H1 (cell line): Measurements from ENCODE around the gene ZDHHC22. TPM values are rescaled to one million over a fixed set of nuclear protein-coding genes. Genes with fewer than 3 reads are reported as not detected.

Experiments
- CTCF ChIA-PET: fragments of 300-600 bp; sonication (Branson Sonifier 250); formaldehyde crosslinking; loops from one replicate; lab custom pipeline; 2021; ENCODE audit not compliant: partially characterized antibody; lab: Charles Lee
- POLR2A ChIA-PET: fragments of 300-600 bp; sonication (Branson Sonifier 250); formaldehyde crosslinking; loops from one replicate; lab custom pipeline; 2021; ENCODE audit warnings: inconsistent platforms; ENCODE audit not compliant: partially characterized antibody; lab: Charles Lee
- DNase-seq, 2 experiments: peaks; one replicate each; pipeline versions ENCODE4 v3.0.0 to v3.0.0-alpha.2; 2010 to 2022; ENCODE audit warnings: low spot score in 2 of 2, low read depth in 1 of 2, mixed read lengths in 1 of 2
- FAIRE-seq: peaks from 2 replicates; lab custom pipeline; 2011; peaks lifted over from hg19 to GRCh38; lab: Jason Lieb, UNC
- H2AFZ ChIP-seq: 2 replicates; pipeline ENCODE4 v1.8.1; 2012; ENCODE audit warnings: low read length, inconsistent platforms
- H2AK5ac ChIP-seq: 2 replicates; pipeline ENCODE4 v1.6.1; 2013; ENCODE audit warnings: low read depth, low read length
- H2BK120ac ChIP-seq: replicated peaks from 2 replicates; pipeline ENCODE3; 2013; ENCODE audit warnings: low read depth, low read length, inconsistent platforms
- H2BK12ac ChIP-seq: 2 replicates; pipeline ENCODE4 v1.6.1; 2013; ENCODE audit warnings: low read depth, low read length
- H2BK15ac ChIP-seq: 2 replicates; pipeline ENCODE4 v1.6.1; 2013; ENCODE audit warnings: low read length
- H2BK20ac ChIP-seq: 2 replicates; pipeline ENCODE4 v1.6.1; 2013; ENCODE audit warnings: low read length
- H2BK5ac ChIP-seq: 2 replicates; pipeline ENCODE4 v1.6.1; 2013; ENCODE audit warnings: low read depth, low read length
- H3K14ac ChIP-seq: 2 replicates; pipeline ENCODE4 v1.6.1; 2013; ENCODE audit warnings: inconsistent platforms; ENCODE audit not compliant: insufficient read length
- H3K18ac ChIP-seq: 2 replicates; pipeline ENCODE4 v1.6.1; 2013; ENCODE audit warnings: low read length; ENCODE audit errors: extremely low read depth
- H3K23ac ChIP-seq: 2 replicates; pipeline ENCODE4 v1.6.1; 2013; ENCODE audit warnings: inconsistent platforms; ENCODE audit not compliant: insufficient read length
- H3K23me2 ChIP-seq: 2 replicates; pipeline ENCODE4 v1.6.1; 2013; ENCODE audit warnings: low read depth, low read length
- H3K27ac ChIP-seq: 2 replicates; pipeline ENCODE4 v1.6.1; 2011; ENCODE audit warnings: low read depth, low read length, inconsistent platforms
- H3K27me3 ChIP-seq, 4 experiments: replicated peaks in 1 of 4; 1 replicate in 1 of 4; 2 replicates in 3 of 4; pipeline versions ENCODE4 v1.6.1 to v1.8.1; 2011 to 2013; ENCODE audit warnings: low read length in 3 of 4, mild to moderate bottlenecking in 3 of 4, inconsistent platforms in 2 of 4, mixed read lengths in 2 of 4, moderate library complexity in 1 of 4; ENCODE audit not compliant: control insufficient read depth in 3 of 4, insufficient read depth in 3 of 4; ENCODE audit errors: extremely low read depth in 1 of 4
- H3K36me3 ChIP-seq, 4 experiments: 2 replicates each; pipeline versions ENCODE4 v1.6.1 to v1.8.1; 2011 to 2013; ENCODE audit warnings: mild to moderate bottlenecking in 4 of 4, low read length in 3 of 4, moderate library complexity in 2 of 4, control low read depth in 1 of 4, inconsistent platforms in 1 of 4; ENCODE audit not compliant: insufficient read depth in 4 of 4, control insufficient read depth in 2 of 4
- H3K4ac ChIP-seq: replicated peaks from 2 replicates; pipeline ENCODE3; 2013; ENCODE audit warnings: low read length, low read depth, mixed read lengths, inconsistent platforms; ENCODE audit not compliant: insufficient read length
- H3K4me1 ChIP-seq, 4 experiments: replicated peaks in 1 of 4; 1 replicate in 1 of 4; 2 replicates in 3 of 4; pipeline versions ENCODE4 v1.6.1 to v1.8.1; 2011 to 2013; ENCODE audit warnings: low read length in 3 of 4, inconsistent platforms in 2 of 4, mixed read lengths in 1 of 4; ENCODE audit not compliant: insufficient read depth in 4 of 4, control insufficient read depth in 3 of 4
- H3K4me2 ChIP-seq, 2 experiments: 2 replicates each; pipeline versions ENCODE4 v1.6.1 to v1.8.1; 2011 to 2013; ENCODE audit warnings: low read depth in 2 of 2, low read length in 2 of 2, control low read depth in 1 of 2, inconsistent platforms in 1 of 2, mild to moderate bottlenecking in 1 of 2; ENCODE audit not compliant: insufficient read depth in 1 of 2
- H3K4me3 ChIP-seq, 4 experiments: fragments of 200-600, 300-600 bp in 1 of 4; sonication (generic), shearing (Covaris generic), sonication (Bioruptor Twin) in 1 of 4; 2 replicates each; pipeline versions ENCODE4 v1.5.1 to v1.8.1; 2011 to 2016; ENCODE audit warnings: low read length in 4 of 4, low read depth in 3 of 4, control low read depth in 2 of 4, inconsistent platforms in 2 of 4, mild to moderate bottlenecking in 2 of 4, mixed read lengths in 1 of 4, moderate library complexity in 1 of 4; ENCODE audit not compliant: insufficient read depth in 2 of 4; ENCODE audit errors: extremely low read depth in 1 of 4
- H3K56ac ChIP-seq: replicated peaks from 2 replicates; pipeline ENCODE3; 2013; ENCODE audit warnings: low read depth, mild to moderate bottlenecking, mixed read lengths, low read length, inconsistent platforms; ENCODE audit not compliant: insufficient read length
- H3K79me1 ChIP-seq: 2 replicates; pipeline ENCODE4 v1.6.1; 2013; ENCODE audit warnings: low read depth, low read length, control low read depth
- H3K79me2 ChIP-seq, 2 experiments: 2 replicates each; pipeline versions ENCODE4 v1.6.1 to v1.8.1; 2012 to 2013; ENCODE audit warnings: low read length in 2 of 2, mild to moderate bottlenecking in 2 of 2, inconsistent platforms in 1 of 2; ENCODE audit not compliant: insufficient read depth in 2 of 2, control insufficient read depth in 1 of 2
- H3K9ac ChIP-seq, 4 experiments: replicated peaks in 1 of 4; 1 replicate in 1 of 4; 2 replicates in 3 of 4; pipeline versions ENCODE4 v1.6.1 to v1.8.1; 2011 to 2013; ENCODE audit warnings: low read depth in 3 of 4, low read length in 3 of 4, control low read depth in 2 of 4, mild to moderate bottlenecking in 2 of 4, moderate library complexity in 2 of 4, inconsistent platforms in 1 of 4; ENCODE audit errors: extremely low read depth in 1 of 4
- H3K9me3 ChIP-seq, 2 experiments: 2 replicates each; pipeline versions ENCODE4 v1.6.1 to v1.8.1; 2012 to 2013; ENCODE audit warnings: mild to moderate bottlenecking in 2 of 2, moderate library complexity in 2 of 2, control low read depth in 1 of 2, inconsistent platforms in 1 of 2, low read depth in 1 of 2, low read length in 1 of 2, mixed read lengths in 1 of 2; ENCODE audit not compliant: insufficient read depth in 2 of 2
- H4K20me1 ChIP-seq, 2 experiments: replicated peaks in 1 of 2; 2 replicates each; pipeline versions ENCODE3 to v1.8.1; 2011 to 2013; ENCODE audit warnings: inconsistent platforms in 2 of 2, low read length in 2 of 2, mild to moderate bottlenecking in 1 of 2; ENCODE audit not compliant: insufficient read depth in 2 of 2, control insufficient read depth in 1 of 2
- H4K5ac ChIP-seq: 2 replicates; pipeline ENCODE4 v1.6.1; 2013; ENCODE audit warnings: low read length, low read depth, mixed read lengths, inconsistent platforms; ENCODE audit not compliant: insufficient read length
- H4K8ac ChIP-seq: 2 replicates; pipeline ENCODE4 v1.8.0; 2013; ENCODE audit warnings: mild to moderate bottlenecking, moderate library complexity, low read length, inconsistent platforms; ENCODE audit not compliant: insufficient read depth; ENCODE audit errors: extremely low read depth
- H4K91ac ChIP-seq: replicated peaks from 2 replicates; pipeline ENCODE3; 2013; ENCODE audit warnings: low read length, mixed read lengths, inconsistent platforms; ENCODE audit not compliant: insufficient read length
- BACH1 ChIP-seq: IDR thresholded peaks from 2 replicates; pipeline ENCODE4 v1.6.1; 2012; ENCODE audit warnings: low read length, improper control_type of control experiment
- CHD2 ChIP-seq: IDR thresholded peaks from 2 replicates; pipeline ENCODE4 v1.6.1; 2012; ENCODE audit warnings: low read length, improper control_type of control experiment
- CREB1 ChIP-seq: IDR thresholded peaks from 2 replicates; pipeline ENCODE4 v1.6.1; 2012; ENCODE audit warnings: inconsistent platforms
- SAP30 ChIP-seq: fragments of 300-600 bp; sonication (generic); IDR thresholded peaks from 2 replicates; pipeline ENCODE4 v1.7.1; 2012; ENCODE audit warnings: low read length, moderate library complexity, mild to moderate bottlenecking, inconsistent platforms; ENCODE audit not compliant: insufficient read depth, insufficient replicate concordance
- SIX5 ChIP-seq: IDR thresholded peaks from 2 replicates; pipeline ENCODE4 v1.6.1; 2011; ENCODE audit warnings: mild to moderate bottlenecking, low read depth, low read length
- WGBS, 2 experiments: shearing (Covaris generic) in 1 of 2; methylation state at CpG; one replicate each; pipeline versions ENCODE4 v1.1.6 to v1.1.7; 2013 to 2015; ENCODE audit warnings: low lambda C conversion rate in 2 of 2, mixed read lengths in 2 of 2, inconsistent platforms in 1 of 2, low coverage in 1 of 2, missing lambda C conversion rate in 1 of 2; ENCODE audit not compliant: insufficient replicate concordance in 2 of 2, insufficient coverage in 1 of 2, insufficient read length in 1 of 2; ENCODE audit errors: extremely low coverage in 1 of 2, missing lambda C conversion rate in 1 of 2; 5-methylcytosine and 5-hydroxymethylcytosine counted together
- polyA plus RNA-seq, 7 experiments: library from polyadenylated mRNA; depleted of rRNA in 3 of 7; stranded (reverse) in 5 of 7; unstranded in 2 of 7; fragments of >200 nt in 5 of 7; fragments of 200-250 nt in 2 of 7; gene quantifications; 1 replicate in 5 of 7; 2 replicates in 1 of 7; 4 replicates in 1 of 7; pipeline versions ENCODE4 v1.2.1 to v1.2.3, GENCODE V29; 2011 to 2013; ENCODE audit warnings: missing spikeins in 2 of 7, mixed read lengths in 2 of 7
- total RNA-seq: library from RNA; stranded (reverse); fragmentation: NEBNext Ultra II Directional; extraction: Animal tissue kit (Norgen Biotek cat#: 25700); gene quantifications from 2 replicates; pipeline ENCODE4 v1.2.1, GENCODE V29; 2021

Gene ZDHHC22
- total and polyA plus RNA-seq, 2 of the 8 experiments (the other 6 are each of a cell fraction or from before 2014, with no cell fraction given): 23.8 to 55.2 TPM

- no peak overlapping the region for H3K9ac ChIP-seq
- H3K36me3 ChIP-seq: no peaks in the 10 kb centered on the region
- H3K79me2 ChIP-seq: no peaks in the 10 kb centered on the region
- no peak overlapping the region for H3K4ac ChIP-seq
- no peak overlapping the region for H4K8ac ChIP-seq
- no peak overlapping the region; the same call in 1 of the 2 replicates for H2BK5ac ChIP-seq
- H3K23ac ChIP-seq: no peak overlapping the region
- no peak overlapping the region for H4K5ac ChIP-seq
- no peak overlapping the region for H3K14ac ChIP-seq
- H2BK12ac ChIP-seq: no peak overlapping the region
- H3K9me3 ChIP-seq: no peaks in the 10 kb centered on the region
- no peak overlapping the region for H2AK5ac ChIP-seq
- no peaks in the 10 kb centered on the region; a peak in 1 of 7 replicates for H3K27me3 ChIP-seq
- H3K4me1 ChIP-seq: peaks cover 4 to 30% (median 15%) of the 10 kb centered on the region in 4 experiments
- H2BK15ac ChIP-seq: no peak overlapping the region; the same call in 1 of the 2 replicates
- H3K18ac ChIP-seq: no peak overlapping the region
- ChIA-PET CTCF (interaction anchor here (1.1 to 52.5 kb wide), 17 partner anchors 9 to 278 kb away, joined by 3 to 1490 read pairs (median 7); partner anchors contain the start of genes CIPC, TMEM63C and ZDHHC22), POLR2A (interaction anchor here (1.1 to 1.8 kb wide), 2 partner anchors 19 to 68 kb away, joined by 4 to 6 read pairs; no protein-coding TSS in a partner anchor)
- no peak overlapping the region for H2AFZ ChIP-seq
- H4K91ac ChIP-seq: no peak overlapping the region
- WGBS, 2 experiments: 82% methylated on average over 5 of the region's 7 CpGs; no CpG with 5 or more reads in 1 of the 2 experiments
- no peak overlapping the region for H3K4me2 ChIP-seq
- H4K20me1 ChIP-seq: peaks cover 0 to 2% of the 10 kb centered on the region in 2 experiments
- peaks cover 4% of the 10 kb centered on the region for H3K23me2 ChIP-seq
- H3K4me3 ChIP-seq: no peak overlapping the region
- TF ChIP-seq BACH1 (no peak), CREB1 (no peak), SIX5 (no peak), SAP30 (no peak), CHD2 (no peak)
- H3K79me1 ChIP-seq: no peaks in the 10 kb centered on the region
- FAIRE-seq (no peak), DNase-seq (no peak)
- H2BK120ac ChIP-seq: no peak overlapping the region
- no peak overlapping the region for H3K27ac ChIP-seq
- no peak overlapping the region for H3K56ac ChIP-seq
- no peak overlapping the region for H2BK20ac ChIP-seq
Measured at GRCh38 chr14:77154421-77154820, 12.8 kb upstream of the ZDHHC22 start.
